Activated B cell treated with CpG ODN at 0.5 μM for 24 hours (primary cell): ENCODE measurements around the gene TXN2. TPM values are rescaled to one million over a fixed set of nuclear protein-coding genes. Genes with fewer than 3 reads are reported as not detected.

Experiments used
- ATAC-seq: fragments of 200-7000 bp; cut with Tn5 transposase; one replicate; pipeline ENCODE4 v1.10.0; 2021; ENCODE audit warnings: low read depth, mild to moderate bottlenecking, moderate library complexity
- CTCF ChIA-PET: fragments of 350-600 bp; sonication (Branson Sonifier 250); formaldehyde crosslinking; loops from one replicate; lab custom pipeline; 2021; ENCODE audit warnings: antibody characterized with exemption; lab: Charles Lee
- POLR2A ChIA-PET: fragments of 350-600 bp; sonication (Branson Sonifier 250); formaldehyde crosslinking; loops from one replicate; lab custom pipeline; 2021; ENCODE audit warnings: antibody characterized with exemption; lab: Charles Lee
- DNase-seq: peaks from one replicate; pipeline ENCODE4 v3.0.0; 2022
- H3K27ac Mint-ChIP-seq: one replicate; pipeline ENCODE4 v1.8.0; 2020; ENCODE audit warnings: mixed read lengths
- H3K27me3 Mint-ChIP-seq: one replicate; pipeline ENCODE4 v1.8.0; 2021; ENCODE audit warnings: mixed read lengths
- H3K36me3 Mint-ChIP-seq: one replicate; pipeline ENCODE4 v1.8.0; 2021; ENCODE audit warnings: low read depth, mixed read lengths
- H3K4me1 Mint-ChIP-seq: one replicate; pipeline ENCODE4 v1.8.0; 2021; ENCODE audit warnings: mixed read lengths
- H3K4me3 Mint-ChIP-seq: one replicate; pipeline ENCODE4 v1.8.0; 2020; ENCODE audit warnings: mild to moderate bottlenecking, mixed read lengths
- H3K9me3 Mint-ChIP-seq: one replicate; pipeline ENCODE4 v1.8.0; 2020; ENCODE audit warnings: mixed read lengths
- CTCF ChIP-seq: fragments of 200-600 bp; IDR thresholded peaks from one replicate; pipeline ENCODE4 v1.8.0; 2022; ENCODE audit warnings: antibody characterized with exemption, mild to moderate bottlenecking
- intact Hi-C: fragments of 100-400 bp; cut with micrococcal nuclease; formaldehyde crosslinking; loops from one replicate; pipeline ENCODE4 v1.15.1; 2024
- total RNA-seq: library from RNA; stranded (reverse); gene quantifications from 2 replicates; pipeline ENCODE4 v1.2.3, GENCODE V29; 2022

Gene TXN2
- total RNA-seq, 1 donor from 2014 or later: 59.1 TPM

GRCh38 chr22:36417281-36417686 lies 64.2 kb downstream of the TXN2 start:
- no peaks in the 10 kb centered on the region for H3K9me3 Mint-ChIP-seq
- POLR2A ChIA-PET: interaction anchor here (0.6 to 0.9 kb wide), 2 partner anchors 31 to 32 kb away, joined by 3 to 4 read pairs; no protein-coding TSS in a partner anchor
- no peak for TF ChIP-seq CTCF
- ATAC-seq (no peak), DNase-seq (no peak)
- H3K36me3 Mint-ChIP-seq: no peaks in the 10 kb centered on the region
- intact Hi-C loops: no loop called here
- H3K27ac Mint-ChIP-seq: no peak overlapping the region
- H3K4me3 Mint-ChIP-seq: no peak overlapping the region
- H3K4me1 Mint-ChIP-seq: peaks cover 46% of the 10 kb centered on the region
- CTCF ChIA-PET: no interaction called here
- H3K27me3 Mint-ChIP-seq: no peaks in the 10 kb centered on the region

Other genes starting within 250 kb of the TXN2 start
- 35.7 and 38.3 TPM in 2 replicates for gene APOL2, start 242.1 kb downstream of the TXN2 start, total RNA-seq
- 10.4 and 10.7 TPM in 2 replicates for gene APOL1, start 228.5 kb downstream of the TXN2 start, total RNA-seq
- 714 and 755 TPM in 2 replicates for gene MYH9, start 93.7 kb downstream of the TXN2 start, total RNA-seq
- 3.9 and 6.5 TPM in 2 replicates for gene FOXRED2, start 25.4 kb upstream of the TXN2 start, total RNA-seq
- 285 and 301 TPM in 2 replicates for gene EIF3D, start 47.5 kb upstream of the TXN2 start, total RNA-seq
- not detected in 2 replicates for gene CACNG2, start 222.1 kb upstream of the TXN2 start, total RNA-seq